GM12878 (cell line): Measurements from ENCODE around the gene HPS5. TPM values are rescaled to one million over a fixed set of nuclear protein-coding genes. Genes with fewer than 3 reads are reported as not detected.

ENCODE experiments used
- ATAC-seq: fragments of 200-7000 bp; cut with Tn5 transposase; 3 replicates; pipeline ENCODE4 v1.9.1; 2020; ENCODE audit warnings: mild to moderate bottlenecking, moderate library complexity
- BruUV-seq: library from RNA; stranded (reverse); fragments of 400-500 nt; replicated peaks from 2 replicates; lab custom pipeline; 2021; lab: Mats Ljungman, UMichigan
- CTCF ChIA-PET: fragments of 300-600 bp; sonication (Branson Sonifier 250); formaldehyde crosslinking; extraction: SDS; loops from one replicate; lab custom pipeline; 2021; ENCODE audit warnings: inconsistent platforms; lab: Yijun Ruan, JAX
- POLR2A ChIA-PET: fragments of 350-600 bp; formaldehyde crosslinking; extraction: SDS; loops from one replicate; lab custom pipeline; 2021; ENCODE audit warnings: inconsistent platforms; lab: Charles Lee
- RAD21 ChIA-PET: fragments of 300-600 bp; sonication (Branson Sonifier 250); formaldehyde crosslinking; loops from one replicate; lab custom pipeline; 2023; ENCODE audit warnings: antibody characterized with exemption; ENCODE audit not compliant: unreplicated experiment; lab: Charles Lee
- SMC1A ChIA-PET: fragments of 300-600 bp; sonication (Branson Sonifier 250); formaldehyde crosslinking; loops from one replicate; lab custom pipeline; 2023; ENCODE audit not compliant: unreplicated experiment, uncharacterized antibody; lab: Charles Lee
- DNase-seq: peaks from one replicate; pipeline ENCODE4 v3.0.0-alpha.2; 2011; ENCODE audit warnings: low read depth, low spot score
- FAIRE-seq: peaks from 3 replicates; lab custom pipeline; 2011; peaks lifted over from hg19 to GRCh38; lab: Jason Lieb, UNC
- H2AFZ ChIP-seq: 2 replicates; pipeline ENCODE4 v1.6.0; 2011; ENCODE audit warnings: low read depth, low read length, control low read depth; ENCODE audit not compliant: control insufficient read depth
- H3K27ac ChIP-seq: 2 replicates; pipeline ENCODE4 v1.5.1; 2011; ENCODE audit warnings: control low read depth; ENCODE audit not compliant: control insufficient read depth, insufficient read depth
- H3K27me3 ChIP-seq, 2 experiments: replicated peaks in 1 of 2; 2 replicates each; pipeline versions ENCODE4 v1.6.0 to v1.6.1; 2011; ENCODE audit warnings: low read length in 1 of 2; ENCODE audit not compliant: control insufficient read depth in 2 of 2, insufficient read depth in 2 of 2
- H3K36me3 ChIP-seq, 2 experiments: 2 replicates each; pipeline ENCODE4 v1.5.1; 2011; ENCODE audit warnings: low read length in 1 of 2; ENCODE audit not compliant: control insufficient read depth in 2 of 2, insufficient read depth in 2 of 2
- H3K4me1 ChIP-seq: 2 replicates; pipeline ENCODE4 v1.6.1; 2011; ENCODE audit warnings: mild to moderate bottlenecking, low read length, moderate library complexity, mixed read lengths; ENCODE audit not compliant: control insufficient read depth, insufficient read depth
- H3K4me2 ChIP-seq: 2 replicates; pipeline ENCODE4 v1.6.0; 2011; ENCODE audit warnings: control low read depth; ENCODE audit not compliant: control insufficient read depth, insufficient read depth
- H3K4me3 ChIP-seq: fragments of 200-600 bp; sonication (generic); 2 replicates; pipeline ENCODE4 v1.5.1; 2016
- H3K79me2 ChIP-seq: 2 replicates; pipeline ENCODE4 v1.6.0; 2011; ENCODE audit warnings: low read length; ENCODE audit not compliant: control insufficient read depth, insufficient read depth
- H3K9ac ChIP-seq: 2 replicates; pipeline ENCODE4 v1.8.0; 2011; ENCODE audit warnings: low read length, control low read depth, mixed read lengths; ENCODE audit not compliant: control insufficient read depth, insufficient read depth
- H3K9me3 ChIP-seq: replicated peaks from 3 replicates; pipeline ENCODE4 v1.5.1; 2011; ENCODE audit warnings: mild to moderate bottlenecking, low read length; ENCODE audit not compliant: control insufficient read depth, insufficient read depth
- H4K20me1 ChIP-seq: 2 replicates; pipeline ENCODE4 v1.6.0; 2011; ENCODE audit not compliant: control insufficient read depth, insufficient read depth
- ATF7 ChIP-seq: fragments of 450-650 bp; IDR thresholded peaks from 2 replicates; pipeline ENCODE4 v1.6.1; 2016; ENCODE audit warnings: low read depth, mild to moderate bottlenecking
- BMI1 ChIP-seq: fragments of 450-650 bp; IDR thresholded peaks from 2 replicates; pipeline ENCODE4 v1.6.1; 2016; ENCODE audit warnings: mild to moderate bottlenecking, moderate library complexity, borderline replicate concordance
- CBFB ChIP-seq: IDR thresholded peaks from 2 replicates; pipeline ENCODE4 v1.6.1; 2016; ENCODE audit warnings: antibody characterized with exemption, low read depth
- FOS ChIP-seq: IDR thresholded peaks from 3 replicates; pipeline ENCODE4 v1.6.1; 2011; ENCODE audit warnings: borderline replicate concordance; ENCODE audit not compliant: insufficient read length; ENCODE audit errors: extremely low read depth
- HCFC1 ChIP-seq: fragments of 150-350 bp; IDR thresholded peaks from 2 replicates; pipeline ENCODE4 v1.6.1; 2014; ENCODE audit warnings: low read length
- IRF3 ChIP-seq: fragments of 450-650 bp; IDR thresholded peaks from 2 replicates; pipeline ENCODE4 v1.6.1; 2014; ENCODE audit warnings: mild to moderate bottlenecking
- IRF5 ChIP-seq: fragments of 450-650 bp; IDR thresholded peaks from 2 replicates; pipeline ENCODE4 v1.6.1; 2017; ENCODE audit warnings: borderline replicate concordance
- NFIC ChIP-seq: IDR thresholded peaks from 2 replicates; pipeline ENCODE4 v1.6.1; 2012; ENCODE audit warnings: low read depth, mild to moderate bottlenecking, inconsistent platforms, low read length, moderate library complexity
- NFXL1 ChIP-seq: fragments of 450-650 bp; IDR thresholded peaks from 2 replicates; pipeline ENCODE4 v1.6.1; 2017; ENCODE audit warnings: antibody characterized with exemption, mild to moderate bottlenecking, borderline replicate concordance
- NRF1 ChIP-seq: conservative IDR thresholded peaks from 2 replicates; pipeline ENCODE4 v1.6.1; 2011; ENCODE audit warnings: mild to moderate bottlenecking, low read depth, low read length, improper control_type of control experiment
- POLR2A ChIP-seq: IDR thresholded peaks from 2 replicates; pipeline ENCODE4 v1.6.1; 2011; ENCODE audit warnings: low read depth, mild to moderate bottlenecking, low read length
- RCOR1 ChIP-seq: conservative IDR thresholded peaks from 2 replicates; pipeline ENCODE4 v1.6.1; 2012; ENCODE audit warnings: low read depth, low read length, improper control_type of control experiment
- RELB ChIP-seq: fragments of 450-650 bp; IDR thresholded peaks from 2 replicates; pipeline ENCODE4 v1.6.1; 2017; ENCODE audit warnings: low read depth, mild to moderate bottlenecking, moderate library complexity
- SPI1 ChIP-seq: IDR thresholded peaks from 2 replicates; pipeline ENCODE4 v1.6.1; 2011; ENCODE audit warnings: low read depth, mild to moderate bottlenecking, low read length, moderate library complexity, borderline replicate concordance; ENCODE audit not compliant: insufficient read depth
- SREBF1 ChIP-seq: IDR thresholded peaks from 2 replicates; pipeline ENCODE4 v1.6.1; 2012; ENCODE audit warnings: mild to moderate bottlenecking, low read length
- YY1 ChIP-seq: IDR thresholded peaks from 2 replicates; pipeline ENCODE4 v1.6.1; 2011; ENCODE audit warnings: low read depth, mild to moderate bottlenecking, low read length
- ZSCAN29 ChIP-seq: fragments of 450-650 bp; IDR thresholded peaks from 2 replicates; pipeline ENCODE4 v1.6.1; 2017; ENCODE audit warnings: mild to moderate bottlenecking, moderate library complexity
- WGBS: methylation state at CpG from one replicate; pipeline ENCODE4 v1.1.6; 2016; ENCODE audit warnings: low lambda C conversion rate; ENCODE audit not compliant: insufficient replicate concordance, insufficient coverage; ENCODE audit errors: missing lambda C conversion rate; 5-methylcytosine and 5-hydroxymethylcytosine counted together
- in situ Hi-C: fragments of 300-500 bp; cut with MboI; formaldehyde crosslinking; loops from 9 replicates; pipeline ENCODE4 v1.14.3; 2018; ENCODE audit warnings: mixed read lengths
- intact Hi-C: fragments of 100-400 bp; cut with micrococcal nuclease; formaldehyde crosslinking; loops from one replicate; pipeline ENCODE4 v1.14.2; 2022; ENCODE audit not compliant: unreplicated experiment
- polyA plus RNA-seq, 11 experiments: library from polyadenylated mRNA; depleted of rRNA in 4 of 11; unstranded in 6 of 11; stranded (reverse) in 5 of 11; fragments of >200 nt; fragmentation: Nextera tagmentation in 4 of 11; fragmentation: Illumina TruSeq in 1 of 11; extraction: Ambion mirVana in 4 of 11; extraction: Trizol in 1 of 11; gene quantifications; 1 replicate in 1 of 11; 2 replicates in 10 of 11; pipeline versions ENCODE4 v1.2.1 to v1.2.3, GENCODE V29; 2011 to 2016; ENCODE audit warnings: inconsistent platforms in 2 of 11, missing spikeins in 2 of 11, low read depth in 1 of 11
- total RNA-seq, 4 experiments: library from RNA; depleted of rRNA in 3 of 4; stranded (reverse); fragments of >200 nt in 3 of 4; fragmentation: Illumina TruSeq in 1 of 4; extraction: Trizol in 1 of 4; gene quantifications; 2 replicates each; pipeline versions ENCODE4 v1.2.1 to v1.2.3, GENCODE V29; 2013 to 2021

The HPS5 gene
- total and polyA plus RNA-seq, 10 of the 15 experiments (the other 5 are each of a cell fraction or from before 2014, with no cell fraction given) = 11.9 to 32.6 (median 23.5) TPM

GRCh38 chr11:18253778-18254338, 68.1 kb downstream of the HPS5 start:
- Histone ChIP-seq H3K27ac (no peak overlapping the region), H3K4me3 (no peak overlapping the region), H3K9me3 (no peaks in the 10 kb centered on the region), H3K27me3 (no peaks in the 10 kb centered on the region), H3K4me1 (peaks cover 6% of the 10 kb centered on the region), H2AFZ (no peak overlapping the region), H3K79me2 (no peaks in the 10 kb centered on the region), H4K20me1 (no peaks in the 10 kb centered on the region), H3K4me2 (no peak overlapping the region), H3K9ac (no peak overlapping the region), H3K36me3 (no peaks in the 10 kb centered on the region)
- POLR2A ChIA-PET = no interaction called here
- in situ Hi-C loops (no loop called here), intact Hi-C loops (no loop called here)
- DNase-seq = no peak
- BruUV-seq = no TSS peak
- TF ChIP-seq NRF1 = no peak
- TF ChIP-seq POLR2A = no peak
- TF ChIP-seq IRF5 = no peak
- TF ChIP-seq CBFB = no peak
- RAD21 ChIA-PET = no interaction called here
- no peak for ATAC-seq
- WGBS = 78% methylated on average over 11 of the region's 11 CpGs
- FAIRE-seq = no peak
- CTCF ChIA-PET = no interaction called here
- SMC1A ChIA-PET = no interaction called here

- no peak for DNase-seq
- no peak for FAIRE-seq
- Histone ChIP-seq H2AFZ (no peak overlapping the region), H3K9ac (no peak overlapping the region), H3K4me2 (no peak overlapping the region), H4K20me1 (no peaks in the 10 kb centered on the region), H3K36me3 (no peaks in the 10 kb centered on the region), H3K27me3 (no peaks in the 10 kb centered on the region), H3K27ac (no peak overlapping the region), H3K9me3 (no peaks in the 10 kb centered on the region), H3K79me2 (no peaks in the 10 kb centered on the region), H3K4me1 (peaks cover 9% of the 10 kb centered on the region), H3K4me3 (no peak overlapping the region)
- CTCF ChIA-PET = interaction anchor here (1.9 kb wide), 1 partner anchor 9 kb away, joined by 13 read pairs; no protein-coding TSS in a partner anchor
- RAD21 ChIA-PET = no interaction called here
- 98% methylated on average over 3 of the region's 3 CpGs for WGBS
- no TSS peak for BruUV-seq
- POLR2A ChIA-PET = no interaction called here
- SMC1A ChIA-PET = no interaction called here
- ATAC-seq = no peak
- in situ Hi-C loops = no loop called here
- intact Hi-C loops = no loop called here
- TF ChIP-seq RELB = no peak
- TF ChIP-seq NFXL1 = no peak
- no peak for TF ChIP-seq FOS
- no peak for TF ChIP-seq HCFC1
- no peak for TF ChIP-seq BMI1
- TF ChIP-seq YY1 = no peak
- no peak for TF ChIP-seq ZSCAN29
- no peak for TF ChIP-seq NFIC
- TF ChIP-seq SPI1 = no peak
- TF ChIP-seq RCOR1 = no peak
- TF ChIP-seq SREBF1 = no peak
- no peak for TF ChIP-seq IRF3
- no peak for TF ChIP-seq ATF7
Observed at GRCh38 chr11:18253233-18253632, 68.7 kb downstream of the HPS5 start.
